ENCODE data around the gene MKI67.
"Not testable (repeated sequence)": the region's sequence is repeated elsewhere in the genome, so short reads cannot be mapped to it uniquely, and the experiment has no call there.

DNA sequence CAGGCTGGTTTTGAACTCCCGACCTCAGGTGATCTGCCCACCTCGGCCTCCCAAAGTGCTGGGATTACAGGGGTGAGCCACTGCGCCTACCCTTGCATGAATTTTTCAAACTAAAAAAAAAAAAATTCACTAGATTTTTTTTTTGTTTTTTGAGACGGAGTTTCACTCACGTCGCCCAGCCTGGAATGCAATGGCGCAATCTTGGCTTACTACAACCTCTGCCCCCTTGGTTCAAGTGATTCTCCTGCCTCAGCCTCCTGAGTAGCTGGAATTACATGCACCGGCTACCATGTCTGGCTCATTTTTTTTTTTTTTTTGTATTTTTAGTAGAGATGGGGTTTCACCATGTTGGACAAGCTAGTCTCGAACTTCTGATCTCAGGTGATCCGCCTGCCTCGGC is 12.2 kb upstream of the MKI67 start:
- TF ChIP-seq, protein P1, sequence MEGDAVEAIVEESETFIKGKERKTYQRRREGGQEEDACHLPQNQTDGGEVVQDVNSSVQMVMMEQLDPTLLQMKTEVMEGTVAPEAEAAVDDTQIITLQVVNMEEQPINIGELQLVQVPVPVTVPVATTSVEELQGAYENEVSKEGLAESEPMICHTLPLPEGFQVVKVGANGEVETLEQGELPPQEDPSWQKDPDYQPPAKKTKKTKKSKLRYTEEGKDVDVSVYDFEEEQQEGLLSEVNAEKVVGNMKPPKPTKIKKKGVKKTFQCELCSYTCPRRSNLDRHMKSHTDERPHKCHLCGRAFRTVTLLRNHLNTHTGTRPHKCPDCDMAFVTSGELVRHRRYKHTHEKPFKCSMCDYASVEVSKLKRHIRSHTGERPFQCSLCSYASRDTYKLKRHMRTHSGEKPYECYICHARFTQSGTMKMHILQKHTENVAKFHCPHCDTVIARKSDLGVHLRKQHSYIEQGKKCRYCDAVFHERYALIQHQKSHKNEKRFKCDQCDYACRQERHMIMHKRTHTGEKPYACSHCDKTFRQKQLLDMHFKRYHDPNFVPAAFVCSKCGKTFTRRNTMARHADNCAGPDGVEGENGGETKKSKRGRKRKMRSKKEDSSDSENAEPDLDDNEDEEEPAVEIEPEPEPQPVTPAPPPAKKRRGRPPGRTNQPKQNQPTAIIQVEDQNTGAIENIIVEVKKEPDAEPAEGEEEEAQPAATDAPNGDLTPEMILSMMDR (IDR thresholded peaks at IDR 0.05), result not testable (repeated sequence)
- not testable (repeated sequence) for TF ChIP-seq POLR2A (IDR thresholded peaks at IDR 0.05)

Measured in lower leg skin (tissue), 3 donors.